HepG2 (cell line): ENCODE measurements around the gene SPATA25. TPM values are rescaled to one million over a fixed set of nuclear protein-coding genes. Genes with fewer than 3 reads are reported as not detected.

Experiments
- ELF1 ChIP-seq: sonication (generic); formaldehyde crosslinking; IDR thresholded peaks from 2 replicates; pipeline ENCODE4 v1.4.0; 2020; ENCODE audit warnings: missing genetic modification reagents
- HIVEP1 ChIP-seq: sonication (generic); formaldehyde crosslinking; IDR thresholded peaks from 2 replicates; pipeline ENCODE4 v1.4.0; 2020; ENCODE audit warnings: mild to moderate bottlenecking, missing genetic modification reagents
- HOXD1 ChIP-seq: sonication (generic); formaldehyde crosslinking; IDR thresholded peaks from 2 replicates; pipeline ENCODE4 v1.5.0; 2020; ENCODE audit warnings: missing genetic modification reagents
- KLF11 ChIP-seq: IDR thresholded peaks from 2 replicates; pipeline ENCODE4 v1.6.1; 2016; ENCODE audit warnings: missing compliant biosample characterization
- MIER2 ChIP-seq: IDR thresholded peaks from 2 replicates; pipeline ENCODE4 v1.6.1; 2016; ENCODE audit warnings: missing biosample characterization, missing genetic modification reagents
- NFE2L1 ChIP-seq: sonication (generic); formaldehyde crosslinking; IDR thresholded peaks from 2 replicates; pipeline ENCODE4 v1.4.0; 2020; ENCODE audit warnings: missing genetic modification reagents, mild to moderate bottlenecking, borderline replicate concordance
- NFKB2 ChIP-seq: sonication (generic); formaldehyde crosslinking; IDR thresholded peaks from 2 replicates; pipeline ENCODE4 v1.4.0; 2020; ENCODE audit warnings: missing genetic modification reagents, borderline replicate concordance
- NR3C1 ChIP-seq: sonication (generic); formaldehyde crosslinking; IDR thresholded peaks from 2 replicates; pipeline ENCODE4 v1.4.0; 2020; ENCODE audit warnings: missing genetic modification reagents
- ZNF776 ChIP-seq: sonication (generic); formaldehyde crosslinking; IDR thresholded peaks from 2 replicates; pipeline ENCODE4 v1.4.0; 2020; ENCODE audit warnings: mild to moderate bottlenecking, missing genetic modification reagents
- ZSCAN21 ChIP-seq: sonication (generic); formaldehyde crosslinking; IDR thresholded peaks from 2 replicates; pipeline ENCODE4 v1.8.0; 2022; ENCODE audit warnings: mild to moderate bottlenecking, missing genetic modification reagents, moderate library complexity, borderline replicate concordance
- polyA plus RNA-seq, 8 experiments: library from polyadenylated mRNA; depleted of rRNA in 3 of 8; stranded (reverse) in 7 of 8; unstranded in 1 of 8; fragments of >200 nt; fragmentation: Illumina TruSeq in 4 of 8; extraction: Trizol in 4 of 8; gene quantifications; 2 replicates each; pipeline versions ENCODE4 v1.2.1 to v1.2.3, GENCODE V29; 2011 to 2016; ENCODE audit warnings: low read depth in 4 of 8, missing spikeins in 1 of 8, mixed read lengths in 1 of 8; ENCODE audit not compliant: insufficient read depth in 1 of 8
- total RNA-seq, 5 experiments: library from RNA; depleted of rRNA; stranded (reverse); fragments of >200 nt; fragmentation: Illumina TruSeq; extraction: Trizol; gene quantifications; 2 replicates each; pipeline ENCODE4 v1.2.3, GENCODE V29; 2016; ENCODE audit warnings: low read depth in 1 of 5
- TF ChIP-seq, protein P1 (sequence below): sonication (generic); formaldehyde crosslinking; IDR thresholded peaks from 2 replicates; pipeline ENCODE4 v1.4.0; 2020; ENCODE audit warnings: mild to moderate bottlenecking, missing genetic modification reagents
- TF ChIP-seq, protein P2 (sequence below): sonication (generic); formaldehyde crosslinking; IDR thresholded peaks from 2 replicates; pipeline ENCODE4 v1.4.0; 2020; ENCODE audit warnings: mild to moderate bottlenecking, missing genetic modification reagents, borderline replicate concordance
- TF ChIP-seq, protein P3 (sequence below): sonication (generic); formaldehyde crosslinking; IDR thresholded peaks from 2 replicates; pipeline ENCODE4 v1.4.0; 2020; ENCODE audit warnings: missing genetic modification reagents
- TF ChIP-seq, protein P4 (sequence below): sonication (generic); formaldehyde crosslinking; IDR thresholded peaks from 2 replicates; pipeline ENCODE4 v1.5.0; 2020; ENCODE audit warnings: mild to moderate bottlenecking, low read depth, missing genetic modification reagents, borderline replicate concordance
- TF ChIP-seq, protein P5 (sequence below): sonication (generic); formaldehyde crosslinking; IDR thresholded peaks from 2 replicates; pipeline ENCODE4 v1.5.0; 2020; ENCODE audit warnings: missing genetic modification reagents
- TF ChIP-seq, protein P6 (sequence below): IDR thresholded peaks from 2 replicates; pipeline ENCODE4 v1.6.1; 2018; ENCODE audit warnings: missing genetic modification reagents, mild to moderate bottlenecking, missing compliant biosample characterization
- TF ChIP-seq, protein P7 (sequence below): sonication (generic); formaldehyde crosslinking; IDR thresholded peaks from 2 replicates; pipeline ENCODE4 v1.5.0; 2020; ENCODE audit warnings: mild to moderate bottlenecking, missing genetic modification reagents, borderline replicate concordance

Gene SPATA25
- total and polyA plus RNA-seq, 2 of the 13 experiments (the other 11 are each of a cell fraction or from before 2014, with no cell fraction given): 4.8 to 7.6 TPM

GRCh38 chr20:45880988-45881788, 6.2 kb downstream of the SPATA25 start, which contains the start of gene ZSWIM1 (continued):
- TF ChIP-seq MIER2 (CRISPR knock-in tag): peak; percentile 29; the same call in 1 of the 2 replicates
- peak; percentile 85; the same call in 1 of the 2 replicates for TF ChIP-seq NFKB2 (CRISPR knock-in tag)
- TF ChIP-seq NR3C1 (CRISPR knock-in tag): no peak
- TF ChIP-seq, protein P1, sequence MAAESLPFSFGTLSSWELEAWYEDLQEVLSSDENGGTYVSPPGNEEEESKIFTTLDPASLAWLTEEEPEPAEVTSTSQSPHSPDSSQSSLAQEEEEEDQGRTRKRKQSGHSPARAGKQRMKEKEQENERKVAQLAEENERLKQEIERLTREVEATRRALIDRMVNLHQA (CRISPR knock-in tag): no peak
- TF ChIP-seq, protein P2, sequence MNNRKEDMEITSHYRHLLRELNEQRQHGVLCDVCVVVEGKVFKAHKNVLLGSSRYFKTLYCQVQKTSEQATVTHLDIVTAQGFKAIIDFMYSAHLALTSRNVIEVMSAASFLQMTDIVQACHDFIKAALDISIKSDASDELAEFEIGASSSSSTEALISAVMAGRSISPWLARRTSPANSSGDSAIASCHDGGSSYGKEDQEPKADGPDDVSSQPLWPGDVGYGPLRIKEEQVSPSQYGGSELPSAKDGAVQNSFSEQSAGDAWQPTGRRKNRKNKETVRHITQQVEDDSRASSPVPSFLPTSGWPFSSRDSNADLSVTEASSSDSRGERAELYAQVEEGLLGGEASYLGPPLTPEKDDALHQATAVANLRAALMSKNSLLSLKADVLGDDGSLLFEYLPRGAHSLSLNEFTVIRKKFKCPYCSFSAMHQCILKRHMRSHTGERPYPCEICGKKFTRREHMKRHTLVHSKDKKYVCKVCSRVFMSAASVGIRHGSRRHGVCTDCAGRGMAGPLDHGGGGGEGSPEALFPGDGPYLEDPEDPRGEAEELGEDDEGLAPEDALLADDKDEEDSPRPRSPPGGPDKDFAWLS (CRISPR knock-in tag): no peak
- peak; percentile 32 for TF ChIP-seq ZSCAN21 (CRISPR knock-in tag)
- no peak for TF ChIP-seq HIVEP1 (CRISPR knock-in tag)
- no peak for TF ChIP-seq ZNF776
- no peak for TF ChIP-seq NFE2L1 (CRISPR knock-in tag)
- TF ChIP-seq, protein P3, sequence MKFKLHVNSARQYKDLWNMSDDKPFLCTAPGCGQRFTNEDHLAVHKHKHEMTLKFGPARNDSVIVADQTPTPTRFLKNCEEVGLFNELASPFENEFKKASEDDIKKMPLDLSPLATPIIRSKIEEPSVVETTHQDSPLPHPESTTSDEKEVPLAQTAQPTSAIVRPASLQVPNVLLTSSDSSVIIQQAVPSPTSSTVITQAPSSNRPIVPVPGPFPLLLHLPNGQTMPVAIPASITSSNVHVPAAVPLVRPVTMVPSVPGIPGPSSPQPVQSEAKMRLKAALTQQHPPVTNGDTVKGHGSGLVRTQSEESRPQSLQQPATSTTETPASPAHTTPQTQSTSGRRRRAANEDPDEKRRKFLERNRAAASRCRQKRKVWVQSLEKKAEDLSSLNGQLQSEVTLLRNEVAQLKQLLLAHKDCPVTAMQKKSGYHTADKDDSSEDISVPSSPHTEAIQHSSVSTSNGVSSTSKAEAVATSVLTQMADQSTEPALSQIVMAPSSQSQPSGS (CRISPR knock-in tag): 0 out of 2 replicates have a peak, but pooled peaks have one; percentile 27
- TF ChIP-seq, protein P4, sequence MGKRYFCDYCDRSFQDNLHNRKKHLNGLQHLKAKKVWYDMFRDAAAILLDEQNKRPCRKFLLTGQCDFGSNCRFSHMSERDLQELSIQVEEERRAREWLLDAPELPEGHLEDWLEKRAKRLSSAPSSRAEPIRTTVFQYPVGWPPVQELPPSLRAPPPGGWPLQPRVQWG (CRISPR knock-in tag): no peak
- TF ChIP-seq HOXD1 (CRISPR knock-in tag): no peak
- TF ChIP-seq KLF11 (CRISPR knock-in tag): peak; percentile 85; the same call in 1 of the 2 replicates
- TF ChIP-seq, protein P5, sequence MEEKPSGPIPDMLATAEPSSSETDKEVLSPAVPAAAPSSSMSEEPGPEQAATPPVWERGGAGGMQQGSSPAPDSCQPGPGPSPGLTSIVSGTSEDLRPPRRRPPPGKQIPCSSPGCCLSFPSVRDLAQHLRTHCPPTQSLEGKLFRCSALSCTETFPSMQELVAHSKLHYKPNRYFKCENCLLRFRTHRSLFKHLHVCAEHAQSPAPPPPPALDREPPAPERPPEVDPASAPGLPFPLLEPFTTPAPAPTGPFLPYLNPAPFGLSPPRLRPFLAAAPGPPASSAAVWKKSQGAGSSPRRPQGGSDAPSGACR: no peak
- peak; percentile 76 for TF ChIP-seq ELF1 (CRISPR knock-in tag)
- TF ChIP-seq, protein P6, sequence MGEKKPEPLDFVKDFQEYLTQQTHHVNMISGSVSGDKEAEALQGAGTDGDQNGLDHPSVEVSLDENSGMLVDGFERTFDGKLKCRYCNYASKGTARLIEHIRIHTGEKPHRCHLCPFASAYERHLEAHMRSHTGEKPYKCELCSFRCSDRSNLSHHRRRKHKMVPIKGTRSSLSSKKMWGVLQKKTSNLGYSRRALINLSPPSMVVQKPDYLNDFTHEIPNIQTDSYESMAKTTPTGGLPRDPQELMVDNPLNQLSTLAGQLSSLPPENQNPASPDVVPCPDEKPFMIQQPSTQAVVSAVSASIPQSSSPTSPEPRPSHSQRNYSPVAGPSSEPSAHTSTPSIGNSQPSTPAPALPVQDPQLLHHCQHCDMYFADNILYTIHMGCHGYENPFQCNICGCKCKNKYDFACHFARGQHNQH (CRISPR knock-in tag): peak; percentile 87
- TF ChIP-seq, protein P7, sequence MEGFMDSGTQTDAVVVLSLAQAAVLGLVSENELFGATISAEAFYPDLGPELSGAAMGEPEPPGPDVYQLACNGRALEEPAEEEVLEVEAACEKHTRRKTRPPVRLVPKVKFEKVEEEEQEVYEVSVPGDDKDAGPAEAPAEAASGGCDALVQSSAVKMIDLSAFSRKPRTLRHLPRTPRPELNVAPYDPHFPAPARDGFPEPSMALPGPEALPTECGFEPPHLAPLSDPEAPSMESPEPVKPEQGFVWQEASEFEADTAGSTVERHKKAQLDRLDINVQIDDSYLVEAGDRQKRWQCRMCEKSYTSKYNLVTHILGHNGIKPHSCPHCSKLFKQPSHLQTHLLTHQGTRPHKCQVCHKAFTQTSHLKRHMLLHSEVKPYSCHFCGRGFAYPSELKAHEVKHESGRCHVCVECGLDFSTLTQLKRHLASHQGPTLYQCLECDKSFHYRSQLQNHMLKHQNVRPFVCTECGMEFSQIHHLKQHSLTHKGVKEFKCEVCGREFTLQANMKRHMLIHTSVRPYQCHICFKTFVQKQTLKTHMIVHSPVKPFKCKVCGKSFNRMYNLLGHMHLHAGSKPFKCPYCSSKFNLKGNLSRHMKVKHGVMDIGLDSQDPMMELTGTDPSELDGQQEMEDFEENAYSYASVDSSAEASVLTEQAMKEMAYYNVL (CRISPR knock-in tag): no peak; the same call in 1 of the 2 replicates
